ENCODE measurements around the gene FHOD3. TPM values are rescaled to one million over a fixed set of nuclear protein-coding genes. Genes with fewer than 3 reads are reported as not detected.

FHOD3 gene
- total RNA-seq, 1 donor from 2014 or later = 0.40 TPM

GRCh38 chr18:36610661-36611060 lies 313.1 kb downstream of the FHOD3 start:
- ATAC-seq = no peak
- DNase-seq (ENCODE audit: low spot score) = no peak

- DNase-seq (ENCODE audit: low spot score) (no peak), ATAC-seq (no peak)
Observed at GRCh38 chr18:36613069-36613468, 315.6 kb downstream of the FHOD3 start.

GRCh38 chr18:36613810-36614209 lies 316.3 kb downstream of the FHOD3 start:
- ATAC-seq (no peak), DNase-seq (ENCODE audit: low spot score) (no peak)

GRCh38 chr18:36620788-36621187 lies 323.3 kb downstream of the FHOD3 start:
- no peak for ATAC-seq
- no peak for DNase-seq (ENCODE audit: low spot score)

- no peak for DNase-seq (ENCODE audit: low spot score)
Observed at GRCh38 chr18:36622610-36623009, 325.1 kb downstream of the FHOD3 start.

GRCh38 chr18:36623091-36623490 lies 325.6 kb downstream of the FHOD3 start:
- ATAC-seq = no peak
- no peak for DNase-seq (ENCODE audit: low spot score)

More at GRCh38 chr18:36622610-36623009, 325.1 kb downstream of the FHOD3 start:
- ATAC-seq = no peak

- ATAC-seq (no peak), DNase-seq (ENCODE audit: low spot score) (no peak)
Observed at GRCh38 chr18:36623681-36624190, 326.2 kb downstream of the FHOD3 start.

- DNase-seq (ENCODE audit: low spot score) = no peak
- no peak for ATAC-seq
Observed at GRCh38 chr18:36624451-36625167, 327.1 kb downstream of the FHOD3 start.

GRCh38 chr18:36625386-36625785 lies 327.9 kb downstream of the FHOD3 start:
- ATAC-seq (no peak), DNase-seq (ENCODE audit: low spot score) (no peak)

GRCh38 chr18:36627637-36628036 lies 330.1 kb downstream of the FHOD3 start:
- DNase-seq (ENCODE audit: low spot score) = no peak
- ATAC-seq = no peak

GRCh38 chr18:36628435-36629137 lies 331.1 kb downstream of the FHOD3 start:
- no peak for DNase-seq (ENCODE audit: low spot score)
- no peak for ATAC-seq

GRCh38 chr18:36629138-36629530 lies 331.6 kb downstream of the FHOD3 start:
- ATAC-seq = no peak
- DNase-seq (ENCODE audit: low spot score) = no peak

GRCh38 chr18:36629836-36630235 lies 332.3 kb downstream of the FHOD3 start:
- ATAC-seq = no peak
- DNase-seq (ENCODE audit: low spot score) = no peak

GRCh38 chr18:36630917-36631316 lies 333.4 kb downstream of the FHOD3 start:
- no peak for DNase-seq (ENCODE audit: low spot score)
- ATAC-seq = no peak

- ATAC-seq (no peak), DNase-seq (ENCODE audit: low spot score) (no peak)
Observed at GRCh38 chr18:36633961-36634412, 336.5 kb downstream of the FHOD3 start.

- no peak for ATAC-seq
- no peak for DNase-seq (ENCODE audit: low spot score)
Observed at GRCh38 chr18:36634573-36635216, 337.2 kb downstream of the FHOD3 start.

- ATAC-seq (no peak), DNase-seq (ENCODE audit: low spot score) (no peak)
Observed at GRCh38 chr18:36635414-36636096, 338.0 kb downstream of the FHOD3 start.

- ATAC-seq (no peak), DNase-seq (ENCODE audit: low spot score) (no peak)
Observed at GRCh38 chr18:36636237-36636817, 338.8 kb downstream of the FHOD3 start.

GRCh38 chr18:36638224-36638623 lies 340.7 kb downstream of the FHOD3 start:
- DNase-seq (ENCODE audit: low spot score) = no peak
- ATAC-seq = no peak

GRCh38 chr18:36640021-36640952 lies 342.8 kb downstream of the FHOD3 start:
- DNase-seq (ENCODE audit: low spot score) (no peak), ATAC-seq (no peak)

Data from left lobe of liver (tissue), 2 donors.